Activated CD8-positive, alpha-beta memory T cell treated with anti-CD3 and anti-CD28 coated beads for 24 hours (primary cell): ENCODE results near the gene RBMS3.

ENCODE experiments used
- DNase-seq: peaks from one replicate; pipeline ENCODE4 v3.0.0-alpha.2; 2020

The RBMS3 gene

DNA sequence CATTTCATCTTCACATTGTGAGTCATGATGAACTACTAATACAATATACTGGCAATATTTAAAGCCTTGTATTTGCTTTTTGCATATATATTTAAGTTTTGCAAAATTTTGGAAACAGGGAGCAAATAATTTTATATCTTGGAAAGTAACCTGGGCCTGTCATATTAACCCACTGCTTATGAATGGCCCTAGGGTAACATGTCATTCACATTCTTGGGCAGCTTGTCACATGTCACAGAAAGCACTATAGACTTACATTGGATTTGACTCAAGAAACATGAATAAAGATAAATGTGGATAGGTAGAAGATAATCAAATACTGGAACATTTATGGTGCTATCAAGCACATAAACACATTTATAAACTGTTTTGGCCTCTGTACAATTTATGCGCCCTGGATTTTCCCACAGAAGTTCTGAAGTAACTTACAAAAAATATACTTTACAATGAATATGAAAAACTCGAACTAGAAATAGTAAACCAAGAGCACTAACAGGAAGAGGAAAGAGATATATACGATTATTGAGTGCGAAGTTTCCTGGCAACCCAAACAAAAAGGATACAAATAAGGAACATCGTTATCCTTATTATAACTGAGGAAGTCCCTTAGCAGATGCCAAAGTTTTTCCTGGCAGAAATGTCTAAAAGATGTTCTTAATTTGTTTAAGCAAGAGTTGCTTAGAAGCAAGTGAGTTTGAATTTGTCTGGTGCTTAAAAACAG, 257.2 kb downstream of the RBMS3 start:
- no peak for DNase-seq

DNA sequence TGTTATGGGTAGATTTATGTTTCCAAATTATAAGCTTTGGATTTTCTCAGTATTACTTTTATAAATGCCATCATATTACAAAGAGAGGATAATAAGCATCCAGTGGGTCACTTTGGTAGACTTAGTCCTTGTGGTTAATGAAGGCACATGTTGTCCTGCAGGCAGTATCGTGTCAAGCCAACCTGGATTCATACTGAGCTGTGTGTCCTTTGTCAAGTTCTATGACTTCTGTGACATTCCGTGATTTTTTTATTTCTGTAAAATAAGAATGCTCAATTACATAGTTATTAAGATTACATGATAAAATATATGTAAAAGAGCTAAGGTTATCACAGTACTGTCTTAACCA, 257.7 kb downstream of the RBMS3 start:
- DNase-seq: no peak

DNA sequence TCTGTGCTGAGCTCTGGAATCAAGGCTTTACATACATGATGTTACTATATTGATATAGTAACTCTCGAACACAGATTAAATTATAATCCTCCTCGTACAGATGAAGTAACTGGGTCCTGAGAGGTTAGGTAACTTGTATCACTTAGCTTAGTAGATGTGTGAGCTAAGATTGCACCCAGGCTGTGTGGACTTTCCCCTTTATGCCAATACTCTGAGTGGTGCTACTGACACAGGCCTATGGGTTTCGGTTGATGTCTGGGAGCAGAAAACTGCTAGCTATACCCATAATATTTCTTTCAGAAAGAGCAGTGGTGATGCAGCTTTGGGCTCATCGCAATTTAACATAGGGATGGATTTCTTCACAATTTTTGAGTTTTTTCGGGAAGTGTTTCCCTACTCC, 259.7 kb downstream of the RBMS3 start:
- no peak for DNase-seq

DNA sequence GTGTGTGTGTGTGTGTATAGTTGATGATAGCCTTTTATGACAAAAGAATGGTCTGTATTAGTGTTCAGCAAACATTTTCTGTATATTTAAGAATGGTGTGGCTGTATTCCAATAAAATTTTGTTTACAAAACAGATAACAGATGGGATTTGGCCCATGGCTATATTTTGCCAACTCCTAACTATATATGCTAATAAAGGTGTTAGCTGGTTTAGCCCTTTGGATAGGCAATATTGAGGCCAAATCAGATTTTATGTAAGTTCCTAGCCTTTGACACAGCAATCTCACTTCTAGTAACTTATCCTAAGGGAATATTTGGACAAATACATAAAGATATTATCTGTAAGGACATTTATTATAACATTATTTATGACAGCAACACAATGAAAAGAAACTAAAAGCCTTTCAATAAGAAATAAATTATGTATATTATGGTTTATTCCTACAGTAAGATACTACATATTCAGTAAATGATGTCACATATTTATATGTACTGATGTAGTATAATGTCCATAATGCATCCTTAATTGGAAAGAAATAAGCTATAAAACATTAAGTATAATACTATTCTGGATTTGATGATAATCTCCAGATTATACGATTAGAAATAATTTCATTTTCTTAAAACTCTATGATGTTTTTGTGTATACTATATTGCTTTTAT, 264.0 kb downstream of the RBMS3 start:
- DNase-seq: no peak

DNA sequence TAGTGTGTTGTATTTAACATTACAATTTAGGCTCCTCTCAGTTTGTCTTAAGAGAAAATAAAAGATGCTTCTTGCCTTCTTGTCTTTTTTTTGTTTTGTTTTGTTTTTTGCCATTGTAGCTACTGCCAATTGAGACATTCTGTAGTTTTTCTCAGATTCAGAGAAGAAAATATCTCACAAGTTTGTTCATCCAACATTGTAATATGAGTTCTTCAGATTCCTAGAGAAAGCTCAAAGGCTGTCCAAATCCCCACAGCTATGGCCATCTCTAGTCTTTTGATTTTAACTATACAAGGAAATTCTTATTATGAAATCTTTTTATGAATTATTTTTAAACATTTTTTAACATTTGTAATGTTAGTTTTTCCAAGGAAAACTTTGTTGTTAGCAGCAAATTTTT, 264.7 kb downstream of the RBMS3 start:
- DNase-seq: no peak

DNA sequence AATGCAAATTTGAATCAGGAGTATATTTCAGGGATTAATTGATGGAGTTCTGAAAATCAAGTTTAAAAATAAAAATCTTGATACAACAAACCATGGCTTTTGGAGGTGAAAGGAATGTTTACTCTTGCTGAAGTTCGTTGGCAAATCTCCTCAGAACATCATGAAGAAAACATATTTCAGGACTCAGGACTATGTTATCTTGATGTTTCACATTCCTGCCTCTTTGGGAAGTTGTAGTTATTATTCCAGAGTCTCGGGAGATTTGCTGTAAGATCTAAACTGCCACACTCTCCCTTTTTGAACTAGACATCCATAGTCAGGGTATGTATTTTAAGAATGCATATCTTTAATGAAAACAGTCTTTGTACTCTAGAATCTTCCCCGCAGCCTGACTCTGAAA, 271.2 kb downstream of the RBMS3 start:
- no peak for DNase-seq

DNA sequence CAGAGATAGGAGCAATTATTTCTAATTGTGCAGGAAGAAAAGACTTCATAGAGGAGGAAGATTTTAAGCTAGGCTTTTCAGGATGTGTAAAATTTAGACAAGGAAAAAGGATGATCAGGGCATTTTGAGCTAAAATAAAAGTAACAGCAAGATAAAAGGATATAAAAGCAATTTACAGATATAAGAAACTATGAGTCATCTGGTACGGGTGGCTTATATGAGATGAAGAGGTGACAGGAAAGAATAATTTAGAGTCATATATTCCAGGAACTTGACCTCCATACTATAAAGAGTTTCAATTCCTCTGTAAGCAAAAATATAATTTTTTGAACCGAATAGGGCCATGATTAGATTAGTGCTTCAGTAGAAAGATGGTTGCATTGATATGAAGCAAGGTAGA, 273.7 kb downstream of the RBMS3 start:
- DNase-seq: no peak

DNA sequence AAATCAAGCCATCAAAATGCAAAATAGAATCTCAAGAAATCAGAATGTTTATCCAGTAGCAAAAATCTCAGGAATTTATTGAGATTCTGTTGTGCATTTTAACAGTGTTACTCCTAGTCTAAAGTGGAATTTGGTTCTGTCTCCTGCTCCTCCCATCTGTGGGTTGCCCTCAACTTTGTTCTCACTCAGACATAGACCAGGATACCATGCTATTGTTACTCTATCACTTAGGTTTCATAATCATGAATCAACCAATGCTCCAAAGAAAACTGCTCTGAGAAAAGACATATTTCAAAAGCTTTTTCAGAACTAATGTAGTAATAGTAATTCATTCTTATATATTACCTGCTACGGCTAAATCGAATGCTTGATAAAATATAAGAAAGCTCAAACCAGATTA, 274.7 kb downstream of the RBMS3 start:
- DNase-seq: no peak

DNA sequence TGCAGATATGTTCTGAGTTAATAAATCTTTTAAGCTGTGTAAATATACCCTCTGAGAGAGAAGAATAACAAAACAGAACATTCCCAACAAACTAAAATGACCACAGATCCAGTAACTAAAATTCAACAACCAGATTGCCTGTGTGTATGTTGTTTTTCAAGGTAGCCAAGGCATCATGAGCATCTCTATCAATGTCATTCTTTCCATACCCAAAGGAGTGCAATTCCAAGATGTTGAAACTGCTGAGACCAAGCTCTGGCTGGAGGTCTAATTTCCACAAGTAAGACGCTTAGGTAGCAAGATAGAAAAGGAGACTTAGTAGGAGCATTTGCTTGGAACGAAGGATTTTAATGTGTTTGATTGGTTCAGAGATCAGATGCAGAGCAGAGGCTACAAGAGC, 276.3 kb downstream of the RBMS3 start:
- DNase-seq: no peak

DNA sequence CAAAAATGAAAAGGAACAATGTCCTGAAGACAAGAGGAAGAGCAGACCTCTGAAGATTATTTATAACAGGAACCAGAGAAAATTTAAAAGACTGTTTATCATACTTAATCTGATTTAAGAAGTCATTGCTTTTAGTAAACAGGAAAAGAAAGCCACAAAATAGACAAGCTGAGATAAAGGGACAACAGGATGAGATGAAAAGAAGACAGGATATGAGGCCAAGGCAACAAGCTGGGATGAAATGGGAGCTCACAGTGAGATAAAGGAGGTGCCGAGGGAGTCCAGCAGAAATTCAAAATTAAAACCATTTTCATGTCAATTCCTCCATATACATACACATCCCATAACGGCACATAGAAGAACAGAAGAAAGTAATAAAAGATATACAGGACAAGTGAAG, 277.0 kb downstream of the RBMS3 start:
- no peak for DNase-seq

DNA sequence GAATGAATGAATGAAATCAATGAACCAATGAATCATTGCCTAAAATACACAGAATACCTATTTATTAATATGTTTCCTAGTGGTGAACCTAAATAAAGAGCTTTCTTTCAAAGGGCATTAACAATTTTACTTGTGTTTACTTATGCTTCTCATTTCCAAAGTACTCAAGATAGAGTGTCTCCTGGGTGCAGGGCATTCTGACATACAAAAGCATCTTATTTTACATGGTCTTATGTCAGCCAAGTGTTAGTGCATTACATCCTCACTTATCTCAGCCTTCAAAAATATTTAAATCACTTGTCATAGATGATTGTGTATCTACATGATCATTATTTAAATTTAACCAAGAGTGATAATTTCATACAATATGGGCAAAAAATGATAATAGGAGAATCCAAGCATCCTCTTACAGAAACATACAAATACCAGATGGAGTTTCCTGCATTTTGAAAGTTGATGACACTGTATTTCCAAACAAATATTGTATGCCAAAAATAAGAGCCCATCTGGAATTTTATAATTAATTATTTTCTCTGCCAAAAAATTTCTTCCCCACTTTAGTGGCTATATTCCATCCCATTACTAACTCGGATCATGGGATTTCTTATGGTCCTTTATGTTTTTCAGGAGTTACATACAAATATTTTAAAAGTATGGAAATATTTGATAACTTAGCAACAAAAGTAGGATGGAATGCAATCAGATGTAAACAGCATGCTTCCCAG, 279.0 kb downstream of the RBMS3 start:
- DNase-seq: no peak

DNA sequence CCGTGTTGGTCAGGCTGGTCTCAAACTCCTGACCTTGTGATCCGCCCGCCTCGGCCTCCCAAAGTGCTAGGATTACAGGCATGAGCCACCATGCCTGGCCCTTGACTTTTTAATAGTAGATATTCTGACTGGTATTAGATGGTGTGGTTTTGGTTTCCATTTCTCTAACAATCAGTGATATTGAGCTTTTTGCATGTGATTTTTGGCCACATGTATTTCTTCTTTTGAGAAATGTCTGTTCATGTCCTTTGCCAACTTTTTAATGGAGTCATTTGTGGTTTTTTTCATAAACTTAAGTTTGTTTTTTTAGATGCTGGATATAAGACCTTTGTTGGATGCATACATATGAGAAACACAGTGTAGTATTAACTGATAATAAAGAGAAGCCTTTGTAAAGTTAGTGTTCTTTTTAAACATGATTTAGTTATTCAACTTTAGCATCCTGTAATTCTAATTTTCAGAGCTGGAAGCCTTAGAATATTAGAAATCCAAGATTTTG, 280.8 kb downstream of the RBMS3 start:
- DNase-seq: no peak

DNA sequence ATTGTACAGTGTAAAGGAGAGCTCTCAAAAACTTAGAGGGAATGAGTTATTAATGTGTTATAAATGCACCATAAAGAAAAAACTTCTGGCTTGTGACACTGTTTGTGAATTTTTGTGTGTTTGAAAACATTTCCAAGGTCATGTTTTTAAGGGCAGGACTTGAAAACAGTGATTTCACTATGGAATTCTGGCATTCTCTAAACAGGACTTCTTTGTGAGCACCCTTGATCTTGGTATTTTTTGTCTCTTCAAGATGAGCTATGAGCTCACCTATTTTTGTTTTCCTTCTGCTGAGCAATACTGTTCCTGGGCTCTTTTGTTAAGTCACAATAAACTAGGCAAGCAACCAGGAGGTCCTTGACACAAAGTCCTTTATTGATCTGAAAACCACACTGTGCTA, 284.4 kb downstream of the RBMS3 start:
- DNase-seq: no peak

DNA sequence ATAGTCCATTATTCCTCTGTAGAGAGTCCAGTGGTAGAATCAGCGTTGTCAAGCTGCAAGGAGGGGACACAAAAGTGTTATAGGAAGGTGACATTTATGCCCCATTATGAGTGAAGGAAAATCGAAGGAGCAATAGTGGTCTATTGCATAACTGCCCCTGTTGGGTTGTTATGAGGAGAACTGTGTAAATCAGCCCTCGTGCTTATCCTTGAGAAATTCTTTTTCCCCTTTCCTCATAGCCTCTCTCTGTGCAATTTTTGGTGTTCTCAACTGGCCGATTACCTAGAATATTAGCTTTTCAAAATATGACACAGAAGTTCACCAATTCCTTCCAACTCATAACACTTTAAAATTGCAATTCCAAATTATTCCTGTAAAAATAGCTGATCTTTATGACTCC, 286.6 kb downstream of the RBMS3 start:
- no peak for DNase-seq

DNA sequence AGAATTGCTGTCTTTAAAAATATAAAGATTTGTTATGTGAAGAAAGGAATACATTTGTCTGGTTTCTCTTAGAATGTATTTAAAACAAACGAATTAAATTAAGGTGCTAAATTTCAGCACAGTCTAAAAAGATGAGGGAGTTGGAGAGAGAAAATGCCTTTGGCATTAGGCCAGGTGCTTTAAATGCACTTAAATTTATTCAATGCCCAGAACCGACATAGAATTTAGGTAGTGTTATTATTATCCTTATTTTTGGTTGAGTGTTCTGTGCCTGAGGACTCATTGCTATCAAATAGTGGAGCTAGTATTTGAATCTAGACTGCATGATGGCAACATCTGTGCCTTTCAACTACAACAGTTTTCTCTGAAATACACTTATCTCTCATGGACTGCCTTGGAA, 287.5 kb downstream of the RBMS3 start:
- no peak for DNase-seq

DNA sequence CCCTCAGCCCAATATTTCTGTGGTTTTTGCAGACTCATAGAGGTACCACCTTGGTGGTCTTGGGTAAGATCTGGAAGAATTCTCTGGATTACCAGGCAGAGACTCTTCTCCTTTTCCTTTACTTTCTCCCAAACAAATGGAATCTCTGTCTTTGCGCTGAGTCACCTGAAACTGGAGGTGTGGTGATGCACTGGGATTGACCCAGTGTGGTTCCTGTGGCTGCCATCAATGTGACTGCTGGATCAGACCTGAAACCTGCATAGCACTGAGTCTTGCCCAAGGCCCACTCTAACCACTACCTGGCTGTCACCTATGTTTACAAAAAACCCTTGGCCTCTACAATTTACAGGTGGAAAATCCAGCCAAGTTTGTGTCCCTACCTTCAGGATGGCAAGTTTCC, 295.3 kb downstream of the RBMS3 start:
- no peak for DNase-seq

DNA sequence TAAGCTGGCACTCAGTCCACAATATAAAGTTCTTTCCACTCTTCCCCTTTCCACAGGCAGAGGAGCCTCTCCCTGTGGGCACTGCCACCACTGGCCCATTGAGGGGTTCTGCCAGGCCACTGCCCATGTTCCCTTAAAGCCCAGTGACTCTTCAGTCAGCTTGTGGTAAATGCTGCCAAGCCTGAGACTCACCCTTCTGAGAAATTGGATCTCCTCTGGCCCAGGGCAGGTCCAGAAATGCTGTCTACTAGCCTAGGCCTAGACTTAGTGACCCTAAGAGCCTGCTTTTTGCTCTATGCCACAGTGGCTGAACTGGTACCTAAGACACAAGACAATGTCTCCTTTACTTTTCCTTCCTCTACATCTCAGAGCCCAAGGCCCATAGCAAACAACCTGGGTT, 295.8 kb downstream of the RBMS3 start:
- no peak for DNase-seq

DNA sequence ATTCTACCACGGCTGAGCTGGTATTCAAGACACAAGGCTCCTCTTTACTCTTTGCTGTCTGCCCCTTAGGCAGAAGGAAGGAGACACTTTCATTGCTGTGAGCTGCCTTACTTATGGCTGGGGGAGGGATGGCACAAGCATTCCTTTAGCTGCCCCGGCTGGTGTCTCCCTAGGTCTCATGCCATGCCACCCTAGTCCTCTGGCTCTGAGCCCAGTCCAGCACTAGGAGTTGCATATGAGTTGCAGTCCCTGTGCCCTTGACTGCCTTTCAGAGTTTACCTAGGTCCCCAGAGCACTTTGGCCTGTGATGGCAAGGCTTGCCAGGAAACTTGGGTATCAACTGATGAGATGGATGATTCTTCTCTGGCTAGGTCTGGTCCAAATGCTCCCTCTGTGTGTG, 296.4 kb downstream of the RBMS3 start:
- DNase-seq: no peak

DNA sequence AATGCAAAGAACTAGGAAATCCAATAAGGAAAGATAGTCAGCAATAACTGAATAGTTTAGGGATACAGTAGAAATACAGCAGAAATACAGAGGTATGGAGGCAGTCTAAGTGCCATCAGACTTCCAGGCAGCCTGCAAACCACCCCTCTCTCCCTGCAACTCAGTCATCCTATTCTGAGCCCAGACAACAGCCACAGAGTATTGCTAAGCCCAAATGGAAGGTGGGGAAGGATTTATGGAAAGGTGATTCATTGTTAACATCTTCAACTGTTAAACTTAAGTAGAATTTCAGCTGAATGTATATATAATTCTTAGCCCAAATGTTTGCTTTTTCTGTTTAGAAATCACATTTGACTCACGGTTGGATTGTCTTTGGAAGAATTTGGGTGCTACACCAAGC, 300.4 kb downstream of the RBMS3 start:
- DNase-seq: no peak

DNA sequence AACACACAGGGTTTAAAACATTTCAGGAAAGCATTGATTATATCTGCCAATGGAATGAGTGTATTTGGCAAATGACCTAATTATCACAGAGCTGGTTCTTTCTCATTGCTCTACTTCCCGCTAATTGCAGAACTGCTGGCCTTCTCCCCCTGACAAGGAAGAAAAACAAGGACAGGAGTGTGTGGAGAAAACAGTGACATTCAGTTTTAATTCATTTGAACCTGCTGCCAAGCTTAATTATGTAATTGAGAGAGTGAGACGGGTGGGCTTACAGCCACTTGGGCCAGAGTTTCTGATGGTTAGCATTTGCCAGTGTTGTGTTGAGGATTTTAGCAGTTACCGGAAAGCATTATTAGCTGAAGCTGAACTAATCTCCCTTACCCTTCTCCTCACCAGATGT, 301.4 kb downstream of the RBMS3 start:
- DNase-seq: no peak

DNA sequence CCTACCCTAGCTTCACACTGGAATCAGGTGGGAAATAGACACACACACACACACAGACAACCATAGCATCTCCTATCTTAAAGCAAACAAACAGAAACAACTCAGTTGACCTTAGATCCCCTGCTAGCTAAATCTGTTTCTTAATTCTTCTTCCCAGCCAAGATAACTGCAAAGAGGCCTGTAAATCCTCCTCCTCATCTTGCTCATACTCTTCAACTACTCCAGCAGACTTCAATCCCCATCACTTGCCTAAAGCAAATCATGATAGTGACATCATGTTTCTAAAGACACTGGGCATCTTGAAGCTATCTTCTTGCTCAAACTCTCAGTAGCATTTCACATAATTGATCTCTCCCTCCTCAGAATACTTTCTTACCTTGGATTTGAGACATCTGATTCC, 303.0 kb downstream of the RBMS3 start:
- DNase-seq: no peak

DNA sequence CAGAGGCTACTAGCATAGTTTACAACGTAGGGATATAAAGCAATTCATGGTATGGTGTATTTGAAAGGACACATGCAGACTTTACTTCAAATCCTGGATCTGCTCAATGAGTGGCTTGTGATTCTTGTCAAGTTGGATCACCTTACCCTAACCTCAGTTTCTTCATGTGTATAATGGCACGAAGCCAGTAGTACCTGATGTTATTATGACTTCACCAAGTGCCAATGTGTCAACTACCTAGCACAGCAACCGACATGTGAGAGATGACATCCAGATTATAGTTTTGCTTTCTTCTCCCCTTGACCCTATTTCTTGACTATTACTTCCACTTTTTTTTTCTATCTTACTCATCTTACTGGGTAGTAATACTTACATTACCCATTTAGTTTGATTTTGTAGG, 304.5 kb downstream of the RBMS3 start:
- no peak for DNase-seq

DNA sequence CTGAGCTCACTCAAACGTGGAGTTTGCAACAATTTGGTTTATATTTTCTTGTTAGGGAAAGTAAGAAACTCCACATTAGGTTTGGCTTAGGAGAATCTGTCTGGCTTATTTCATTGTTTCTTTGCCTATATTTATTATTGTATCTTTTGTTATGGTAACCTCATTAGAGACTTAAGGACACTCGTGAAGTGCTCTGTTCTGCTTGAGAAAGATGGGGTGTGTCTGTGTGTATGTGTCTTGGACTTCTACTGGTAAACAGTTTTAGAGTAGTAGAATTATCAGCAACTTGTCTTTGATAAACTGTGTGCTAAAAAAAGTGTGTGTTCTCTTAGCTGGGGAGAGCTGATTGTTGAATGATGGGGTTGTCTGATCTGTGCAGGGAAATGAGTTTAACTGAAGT, 306.5 kb downstream of the RBMS3 start:
- DNase-seq: no peak

DNA sequence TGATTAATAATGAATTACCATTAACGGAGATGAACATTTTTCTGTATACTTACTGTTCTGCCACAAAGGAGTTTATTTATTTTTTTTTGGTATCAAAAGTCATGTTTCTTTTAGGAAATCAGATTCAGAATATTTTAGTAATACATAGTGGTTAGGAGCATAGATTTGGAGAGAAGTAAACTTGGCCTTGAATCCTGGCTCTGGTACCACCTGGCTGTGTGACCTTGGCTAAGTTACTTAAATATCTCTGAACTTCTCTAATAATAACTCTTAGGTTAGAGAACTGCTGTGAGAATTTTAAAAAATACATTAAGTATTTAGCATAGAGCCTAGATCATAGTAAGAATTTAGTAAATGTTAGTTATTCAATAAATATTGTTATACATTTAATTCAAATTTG, 309.1 kb downstream of the RBMS3 start:
- no peak for DNase-seq
